ENCODE measurements around the gene RPS6KC1. TPM values are rescaled to one million over a fixed set of nuclear protein-coding genes. Genes with fewer than 3 reads are reported as not detected.

RPS6KC1 gene
- total and polyA plus RNA-seq, 4 donors, result 7.4 to 26.7 (median 17.3) TPM

DNA sequence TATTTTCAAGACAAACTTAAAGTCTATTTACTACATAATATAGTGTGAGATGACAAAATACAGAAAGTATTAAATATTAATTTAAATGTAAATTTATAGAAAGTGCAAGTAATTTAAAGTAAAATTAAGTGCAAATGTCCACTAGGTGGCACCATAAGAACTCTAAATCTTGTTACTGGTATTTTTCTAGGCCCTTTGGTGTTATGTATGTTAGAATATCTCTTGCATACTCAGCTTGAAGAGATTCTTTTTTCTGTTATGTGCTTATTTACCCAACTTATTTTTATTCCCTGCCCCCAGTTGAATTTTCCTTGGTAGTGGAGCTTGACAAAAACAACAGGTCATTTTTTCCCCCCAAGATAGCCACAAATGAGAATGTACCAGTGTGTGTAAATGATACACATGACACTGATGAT, 71.5 kb downstream of the RPS6KC1 start:
- peaks cover 0 to 3% of the 10 kb centered on the region in 2 donors for H3K4me1 ChIP-seq (ENCODE audit: control insufficient read depth in 1 of 2, insufficient read depth in 2 of 2, low read length in 2 of 2)
- H3K27me3 ChIP-seq (ENCODE audit: control insufficient read depth in 1 of 2, insufficient read depth in 2 of 2, low read length in 1 of 2), result no peaks in the 10 kb centered on the region
- no peak for ATAC-seq (ENCODE audit: low FRiP score)
- H3K27ac ChIP-seq (ENCODE audit: low read depth in 1 of 2, low read length in 2 of 2), result no peak overlapping the region
- no peaks in the 10 kb centered on the region for H3K36me3 ChIP-seq (ENCODE audit: control insufficient read depth in 1 of 2, insufficient read depth in 2 of 2, low read length in 1 of 2)
- no peak overlapping the region for H3K4me3 ChIP-seq (ENCODE audit: low read length in 2 of 2)
- DNase-seq, result no peak
- H3K9me3 ChIP-seq (ENCODE audit: control insufficient read depth, low read length), result no peaks in the 10 kb centered on the region
- intact Hi-C loops (cut with DNase I), result loop anchor here in 1 of 2 donors (5.0 kb wide), 1 partner anchor 125 kb away; no protein-coding TSS in a partner anchor

DNA sequence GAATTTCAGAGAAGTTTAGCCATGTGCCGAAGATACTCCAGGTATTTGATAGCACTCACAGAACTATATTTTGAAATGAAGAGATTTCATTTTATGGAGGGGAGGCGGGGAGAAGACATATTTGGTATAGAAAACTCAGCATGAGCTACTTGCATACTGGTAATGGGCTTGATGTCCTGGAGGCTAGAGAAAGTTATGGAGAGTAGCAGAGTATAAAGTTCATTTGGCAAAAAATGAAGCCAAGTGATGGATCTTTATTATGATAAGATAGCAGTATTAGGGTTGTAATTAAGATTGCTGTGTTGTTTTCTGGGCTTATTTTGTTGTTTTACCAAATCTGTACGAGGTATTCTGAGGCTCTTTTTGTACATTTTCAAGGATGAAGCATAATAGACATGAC, 72.0 kb downstream of the RPS6KC1 start:
- H3K4me3 ChIP-seq (ENCODE audit: low read length in 2 of 2), result no peak overlapping the region
- no peak for DNase-seq
- H3K4me1 ChIP-seq (ENCODE audit: control insufficient read depth in 1 of 2, insufficient read depth in 2 of 2, low read length in 2 of 2), result peaks cover 0 to 3% of the 10 kb centered on the region in 2 donors
- H3K9me3 ChIP-seq (ENCODE audit: control insufficient read depth, low read length), result no peaks in the 10 kb centered on the region
- WGBS, 2 donors, result 89 to 93% methylated on average over 3 of the region's 3 CpGs
- no peak for ATAC-seq (ENCODE audit: low FRiP score)
- H3K36me3 ChIP-seq (ENCODE audit: control insufficient read depth in 1 of 2, insufficient read depth in 2 of 2, low read length in 1 of 2), result no peaks in the 10 kb centered on the region
- no peaks in the 10 kb centered on the region for H3K27me3 ChIP-seq (ENCODE audit: control insufficient read depth in 1 of 2, insufficient read depth in 2 of 2, low read length in 1 of 2)
- H3K27ac ChIP-seq (ENCODE audit: low read depth in 1 of 2, low read length in 2 of 2), result no peak overlapping the region
- intact Hi-C loops (cut with DNase I), result loop anchor here in 1 of 2 donors (5.0 kb wide), 1 partner anchor 124 kb away; no protein-coding TSS in a partner anchor

DNA sequence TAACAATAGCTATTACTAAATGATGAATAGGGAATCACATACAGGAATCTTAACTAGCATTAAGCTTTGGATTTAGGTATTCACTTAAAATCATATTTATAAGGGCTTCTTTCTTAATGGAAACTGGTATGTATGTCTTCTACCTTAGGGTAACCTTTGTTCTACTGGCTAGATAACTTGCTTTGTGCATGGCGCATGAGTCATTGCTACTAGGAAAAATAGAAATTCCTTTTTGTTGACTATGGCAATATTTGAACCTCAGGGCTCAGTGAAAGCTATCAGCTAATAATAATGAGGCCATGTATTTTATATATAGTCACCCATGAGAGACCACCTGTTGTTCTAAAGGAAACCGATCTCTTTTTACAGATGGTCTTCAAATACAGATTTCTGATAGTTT, 72.5 kb downstream of the RPS6KC1 start:
- peaks cover 0 to 3% of the 10 kb centered on the region in 2 donors for H3K4me1 ChIP-seq (ENCODE audit: control insufficient read depth in 1 of 2, insufficient read depth in 2 of 2, low read length in 2 of 2)
- no peak overlapping the region for H3K27ac ChIP-seq (ENCODE audit: low read depth in 1 of 2, low read length in 2 of 2)
- no peak for ATAC-seq (ENCODE audit: low FRiP score)
- intact Hi-C loops (cut with DNase I), result loop anchor here in 1 of 2 donors (5.0 kb wide), 1 partner anchor 124 kb away; no protein-coding TSS in a partner anchor
- no peaks in the 10 kb centered on the region for H3K9me3 ChIP-seq (ENCODE audit: control insufficient read depth, low read length)
- no peaks in the 10 kb centered on the region for H3K27me3 ChIP-seq (ENCODE audit: control insufficient read depth in 1 of 2, insufficient read depth in 2 of 2, low read length in 1 of 2)
- H3K36me3 ChIP-seq (ENCODE audit: control insufficient read depth in 1 of 2, insufficient read depth in 2 of 2, low read length in 1 of 2), result no peaks in the 10 kb centered on the region
- 63 to 65% methylated on average over 2 of the region's 2 CpGs for WGBS, 2 donors
- no peak overlapping the region for H3K4me3 ChIP-seq (ENCODE audit: low read length in 2 of 2)
- DNase-seq, result no peak

DNA sequence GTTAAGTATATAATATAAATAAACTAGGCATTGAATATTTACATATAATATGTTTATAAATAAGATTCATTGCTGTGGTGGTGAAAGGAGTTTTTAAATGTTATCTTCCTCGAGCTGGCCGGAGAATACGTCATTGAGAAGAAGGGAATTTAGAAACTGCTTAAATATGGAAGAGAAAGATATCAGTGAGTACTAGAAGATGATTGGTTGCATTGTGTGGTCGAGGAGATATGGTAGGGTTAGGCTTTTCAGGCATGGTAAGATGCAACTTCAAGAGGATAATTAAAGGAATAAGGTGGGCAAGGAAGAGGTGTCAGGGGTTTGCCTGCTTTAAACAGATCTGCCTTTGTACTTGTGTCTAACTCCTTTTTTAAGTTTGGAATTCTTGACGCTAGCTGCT, 73.5 kb downstream of the RPS6KC1 start:
- no peak for ATAC-seq (ENCODE audit: low FRiP score)
- H3K36me3 ChIP-seq (ENCODE audit: control insufficient read depth in 1 of 2, insufficient read depth in 2 of 2, low read length in 1 of 2), result no peaks in the 10 kb centered on the region
- WGBS, 2 donors, result 92% methylated on average over 5 of the region's 5 CpGs
- H3K27me3 ChIP-seq (ENCODE audit: control insufficient read depth in 1 of 2, insufficient read depth in 2 of 2, low read length in 1 of 2), result no peaks in the 10 kb centered on the region
- DNase-seq, result no peak
- H3K4me3 ChIP-seq (ENCODE audit: low read length in 2 of 2), result no peak overlapping the region
- intact Hi-C loops (cut with DNase I), result loop anchor here in 1 of 2 donors (5.0 kb wide), 1 partner anchor 123 kb away; no protein-coding TSS in a partner anchor
- H3K9me3 ChIP-seq (ENCODE audit: control insufficient read depth, low read length), result no peaks in the 10 kb centered on the region
- peaks cover 2 to 3% of the 10 kb centered on the region in 2 donors for H3K4me1 ChIP-seq (ENCODE audit: control insufficient read depth in 1 of 2, insufficient read depth in 2 of 2, low read length in 2 of 2)
- no peak overlapping the region for H3K27ac ChIP-seq (ENCODE audit: low read depth in 1 of 2, low read length in 2 of 2)

DNA sequence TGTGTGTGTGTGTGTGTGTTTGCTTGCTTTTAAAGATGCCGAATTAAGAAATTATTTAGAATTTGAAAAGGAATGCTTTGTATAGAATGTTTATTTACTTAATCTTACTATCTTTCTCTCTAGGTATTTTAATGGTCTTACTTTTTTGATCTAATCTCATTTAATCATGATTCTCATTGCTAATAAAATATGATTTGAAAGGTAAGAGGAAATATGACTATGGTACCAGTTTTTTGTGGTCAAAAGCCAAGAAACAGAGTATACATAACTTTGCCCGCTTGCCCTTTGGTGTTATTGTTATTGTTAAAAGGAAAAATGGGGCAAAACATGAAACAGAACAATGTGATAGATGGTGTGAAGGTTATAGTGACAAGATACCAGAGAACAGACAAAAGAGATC, 74.6 kb downstream of the RPS6KC1 start:
- WGBS, 2 donors, result 62 to 74% methylated on average over 2 of the region's 2 CpGs
- H3K36me3 ChIP-seq (ENCODE audit: control insufficient read depth in 1 of 2, insufficient read depth in 2 of 2, low read length in 1 of 2), result no peaks in the 10 kb centered on the region
- intact Hi-C loops (cut with DNase I), result no loop called here

DNA sequence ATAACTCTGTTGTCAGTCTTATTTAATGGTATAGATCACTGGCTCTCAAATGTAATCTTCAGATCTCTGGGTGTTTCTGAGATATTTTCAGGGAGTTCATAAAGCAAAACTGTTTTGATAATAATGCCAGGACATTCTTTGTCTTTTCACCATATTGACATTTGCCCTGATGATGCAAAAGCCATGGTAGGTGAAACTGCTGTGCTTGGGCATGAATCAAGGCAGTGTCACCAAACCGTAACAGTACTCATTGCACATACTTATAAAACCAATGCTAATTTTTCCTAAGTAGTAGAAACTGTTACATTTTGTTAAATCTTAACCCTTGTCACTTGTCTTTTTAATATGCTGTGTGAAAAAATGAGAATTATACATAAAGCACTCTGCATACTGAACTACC, 76.0 kb downstream of the RPS6KC1 start:
- DNase-seq (no peak), ATAC-seq (ENCODE audit: low FRiP score) (no peak)
- Histone ChIP-seq H3K4me1 (ENCODE audit: control insufficient read depth in 1 of 2, insufficient read depth in 2 of 2, low read length in 2 of 2) (peaks cover 2 to 3% of the 10 kb centered on the region in 2 donors), H3K9me3 (ENCODE audit: control insufficient read depth, low read length) (no peaks in the 10 kb centered on the region), H3K36me3 (ENCODE audit: control insufficient read depth in 1 of 2, insufficient read depth in 2 of 2, low read length in 1 of 2) (no peaks in the 10 kb centered on the region), H3K4me3 (ENCODE audit: low read length in 2 of 2) (no peak overlapping the region), H3K27me3 (ENCODE audit: control insufficient read depth in 1 of 2, insufficient read depth in 2 of 2, low read length in 1 of 2) (no peaks in the 10 kb centered on the region), H3K27ac (ENCODE audit: low read depth in 1 of 2, low read length in 2 of 2) (no peak overlapping the region)
- intact Hi-C loops (cut with DNase I), result no loop called here
- WGBS, 2 donors, result 92 to 95% methylated on average over 1 of the region's 1 CpG

More for the DNA sequence above, 74.6 kb downstream of the RPS6KC1 start:
- Histone ChIP-seq H3K4me3 (ENCODE audit: low read length in 2 of 2) (no peak overlapping the region), H3K9me3 (ENCODE audit: control insufficient read depth, low read length) (no peaks in the 10 kb centered on the region), H3K27ac (ENCODE audit: low read depth in 1 of 2, low read length in 2 of 2) (no peak overlapping the region), H3K27me3 (ENCODE audit: control insufficient read depth in 1 of 2, insufficient read depth in 2 of 2, low read length in 1 of 2) (no peaks in the 10 kb centered on the region), H3K4me1 (ENCODE audit: control insufficient read depth in 1 of 2, insufficient read depth in 2 of 2, low read length in 2 of 2) (peaks cover 2 to 3% of the 10 kb centered on the region in 2 donors)
- DNase-seq (no peak), ATAC-seq (ENCODE audit: low FRiP score) (no peak)

DNA sequence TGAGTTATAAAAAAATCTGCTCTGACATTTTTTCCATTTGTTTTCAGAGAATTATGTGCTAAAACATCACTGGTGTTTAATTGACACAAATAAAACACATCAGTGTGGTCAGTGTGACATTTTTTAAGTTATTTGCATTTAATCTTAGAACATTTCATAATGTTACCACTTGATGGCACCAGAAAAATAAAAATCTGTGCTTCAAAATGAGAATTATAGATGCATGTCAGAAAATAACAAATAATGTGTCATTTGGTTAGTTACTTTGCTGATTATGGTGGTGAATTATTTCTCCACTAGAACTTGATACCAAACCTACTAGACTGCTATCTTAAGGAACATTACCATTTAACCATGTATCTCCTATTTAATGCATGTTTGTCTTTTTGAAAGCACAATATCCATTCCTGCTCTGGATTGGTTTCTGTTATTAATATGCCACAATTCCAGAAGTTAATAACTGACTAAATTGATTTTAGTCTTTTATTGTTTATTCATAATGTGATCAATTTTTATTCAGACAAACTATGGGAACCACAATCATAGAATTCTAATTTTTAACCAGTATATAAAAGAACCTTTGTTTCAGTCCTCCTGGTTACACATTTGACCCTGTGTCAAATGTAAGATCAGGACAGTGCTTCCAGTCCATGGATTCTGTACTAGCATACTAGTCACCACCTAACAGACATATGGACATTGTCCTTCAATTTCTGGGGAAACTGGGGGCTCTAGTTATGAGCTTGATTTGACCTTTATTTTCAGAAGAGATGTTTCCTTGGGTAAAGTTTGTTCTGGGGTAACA, 81.0 kb downstream of the RPS6KC1 start:
- no peaks in the 10 kb centered on the region for H3K27me3 ChIP-seq (ENCODE audit: control insufficient read depth in 1 of 2, insufficient read depth in 2 of 2, low read length in 1 of 2)
- H3K9me3 ChIP-seq (ENCODE audit: control insufficient read depth, low read length), result no peaks in the 10 kb centered on the region
- H3K4me3 ChIP-seq (ENCODE audit: low read length in 2 of 2), result no peak overlapping the region
- intact Hi-C loops (cut with DNase I), result no loop called here
- DNase-seq, result no peak
- no peak for ATAC-seq (ENCODE audit: low FRiP score)
- H3K4me1 ChIP-seq (ENCODE audit: control insufficient read depth in 1 of 2, insufficient read depth in 2 of 2, low read length in 2 of 2), result peaks cover 0 to 2% of the 10 kb centered on the region in 2 donors
- no peak overlapping the region for H3K27ac ChIP-seq (ENCODE audit: low read depth in 1 of 2, low read length in 2 of 2)
- no peaks in the 10 kb centered on the region for H3K36me3 ChIP-seq (ENCODE audit: control insufficient read depth in 1 of 2, insufficient read depth in 2 of 2, low read length in 1 of 2)

DNA sequence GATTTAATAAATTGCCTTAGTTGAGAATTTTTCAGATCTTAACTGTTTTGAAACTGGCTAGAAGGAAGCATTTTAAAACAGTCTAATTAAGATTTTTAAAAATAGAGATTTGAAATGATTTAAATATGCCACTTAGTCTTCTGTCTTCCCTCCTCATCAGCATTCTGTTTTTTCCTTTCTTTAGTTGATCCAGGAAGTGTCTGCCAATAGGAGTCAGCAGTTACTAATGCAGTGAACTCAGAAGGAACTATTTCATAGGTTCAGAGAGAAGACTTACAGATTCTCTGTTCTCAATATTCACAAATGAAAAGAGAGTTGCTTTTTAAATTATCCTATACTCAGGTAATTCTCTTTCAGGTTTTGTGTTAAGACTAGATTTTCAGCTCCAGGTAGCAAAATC, 84.5 kb downstream of the RPS6KC1 start:
- Histone ChIP-seq H3K27ac (ENCODE audit: low read depth in 1 of 2, low read length in 2 of 2) (no peak overlapping the region), H3K27me3 (ENCODE audit: control insufficient read depth in 1 of 2, insufficient read depth in 2 of 2, low read length in 1 of 2) (no peaks in the 10 kb centered on the region), H3K36me3 (ENCODE audit: control insufficient read depth in 1 of 2, insufficient read depth in 2 of 2, low read length in 1 of 2) (no peaks in the 10 kb centered on the region), H3K9me3 (ENCODE audit: control insufficient read depth, low read length) (no peaks in the 10 kb centered on the region), H3K4me1 (ENCODE audit: control insufficient read depth in 1 of 2, insufficient read depth in 2 of 2, low read length in 2 of 2) (no peaks in the 10 kb centered on the region), H3K4me3 (ENCODE audit: low read length in 2 of 2) (no peak overlapping the region)
- DNase-seq (no peak), ATAC-seq (ENCODE audit: low FRiP score) (no peak)
- intact Hi-C loops (cut with DNase I), result no loop called here

Data from aorta (tissue), 5 donors.